SK-N-MC (cell line): Measurements from ENCODE around the gene RRAGD.

Experiments used
- EZH2 ChIP-seq: fragments of 200-600 bp; sonication (generic); IDR thresholded peaks from one replicate; pipeline ENCODE4 v1.6.1; 2017; ENCODE audit warnings: antibody characterized with exemption
- POLR2AphosphoS5 ChIP-seq: IDR thresholded peaks from 2 replicates; pipeline ENCODE4 v1.6.1; 2012; ENCODE audit warnings: mild to moderate bottlenecking, low read depth, low read length, borderline replicate concordance

GRCh38 chr6:89406141-89406540, 5.9 kb downstream of the RRAGD start:
- TF ChIP-seq POLR2AphosphoS5: no peak
- no peak for TF ChIP-seq EZH2
